RCC 7860 (cell line): ENCODE results near the gene TRPC4.
"Not testable (repeated sequence)": the region's sequence is repeated elsewhere in the genome, so short reads cannot be mapped to it uniquely, and the experiment has no call there.

Source experiments
- DNase-seq: peaks from one replicate; pipeline ENCODE4 v3.0.0-alpha.2; 2015; ENCODE audit warnings: low spot score
- FAIRE-seq: peaks from 2 replicates; lab custom pipeline; 2012; peaks lifted over from hg19 to GRCh38; lab: Jason Lieb, UNC

The TRPC4 gene

GRCh38 chr13:37835392-37835791, 34.2 kb downstream of the TRPC4 start:
- DNase-seq (no peak), FAIRE-seq (no peak)

GRCh38 chr13:37833411-37833810, 36.2 kb downstream of the TRPC4 start:
- FAIRE-seq (no peak), DNase-seq (no peak)

GRCh38 chr13:37816276-37816675, 53.3 kb downstream of the TRPC4 start:
- no peak for FAIRE-seq

GRCh38 chr13:37811441-37811840, 58.1 kb downstream of the TRPC4 start:
- no peak for DNase-seq
- FAIRE-seq = no peak

More at GRCh38 chr13:37816276-37816675, 53.3 kb downstream of the TRPC4 start:
- no peak for DNase-seq

DNA sequence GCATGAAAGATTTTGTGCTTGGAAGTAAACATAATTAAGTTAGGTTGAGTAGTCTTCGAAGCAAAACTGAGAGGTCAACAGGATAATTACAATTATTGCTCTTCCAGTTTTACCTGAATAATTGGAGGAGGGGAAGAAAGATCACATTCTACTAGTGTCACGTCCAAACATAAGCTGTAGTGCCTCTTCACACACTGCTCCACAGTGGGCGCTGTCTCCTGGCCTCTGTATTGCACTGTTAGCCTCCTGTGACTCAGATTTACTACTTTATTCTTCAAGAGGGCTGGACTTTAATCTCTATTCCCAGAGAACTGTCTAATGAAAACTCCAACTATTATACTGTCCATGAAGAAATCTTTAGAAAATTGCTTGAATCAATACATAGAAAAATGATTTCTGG, 62.9 kb downstream of the TRPC4 start:
- FAIRE-seq = no peak
- DNase-seq = no peak

GRCh38 chr13:37797631-37798030, 71.9 kb downstream of the TRPC4 start:
- no peak for DNase-seq
- FAIRE-seq = no peak

DNA sequence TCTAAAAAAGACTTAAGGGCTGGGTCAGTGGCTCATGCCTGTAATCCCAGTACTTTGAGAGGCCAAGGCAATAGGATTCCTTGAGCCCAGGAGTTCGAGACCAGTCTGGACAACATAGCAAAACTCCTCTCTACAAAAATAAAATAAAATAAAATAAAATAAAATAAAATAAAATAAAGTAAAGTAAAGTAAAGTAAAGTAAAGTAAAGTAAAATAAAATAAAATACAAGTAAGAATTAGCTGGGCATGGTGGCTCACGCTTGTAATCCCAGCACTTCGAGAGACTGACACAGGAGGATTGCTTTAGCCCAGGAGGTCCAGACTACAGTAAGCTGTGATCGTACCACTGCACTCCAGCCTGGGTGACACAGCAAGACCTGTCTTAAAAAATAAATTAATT, 72.8 kb downstream of the TRPC4 start:
- FAIRE-seq, DNase-seq: not testable (repeated sequence)

GRCh38 chr13:37795326-37795725, 74.2 kb downstream of the TRPC4 start:
- DNase-seq (no peak), FAIRE-seq (no peak)

DNA sequence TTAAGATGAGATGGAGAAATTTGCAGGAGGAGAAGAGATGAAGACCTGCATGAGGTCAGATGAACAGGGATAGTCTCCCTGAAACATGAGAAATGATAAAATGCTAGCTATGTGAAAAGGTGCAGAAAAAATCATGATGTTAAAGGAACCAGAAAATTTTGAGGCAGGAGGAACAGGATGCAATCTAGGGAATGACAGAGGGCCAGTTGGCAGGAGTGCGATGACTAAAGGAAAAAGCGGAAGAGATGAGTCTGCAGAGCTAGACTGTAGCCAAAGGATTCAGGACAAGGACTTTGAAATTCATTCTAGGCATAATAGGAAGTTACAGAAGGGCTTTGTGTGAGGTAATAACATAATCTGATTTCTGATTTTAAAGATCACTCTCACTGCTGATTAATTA, 77.9 kb downstream of the TRPC4 start:
- FAIRE-seq (no peak), DNase-seq (no peak)

DNA sequence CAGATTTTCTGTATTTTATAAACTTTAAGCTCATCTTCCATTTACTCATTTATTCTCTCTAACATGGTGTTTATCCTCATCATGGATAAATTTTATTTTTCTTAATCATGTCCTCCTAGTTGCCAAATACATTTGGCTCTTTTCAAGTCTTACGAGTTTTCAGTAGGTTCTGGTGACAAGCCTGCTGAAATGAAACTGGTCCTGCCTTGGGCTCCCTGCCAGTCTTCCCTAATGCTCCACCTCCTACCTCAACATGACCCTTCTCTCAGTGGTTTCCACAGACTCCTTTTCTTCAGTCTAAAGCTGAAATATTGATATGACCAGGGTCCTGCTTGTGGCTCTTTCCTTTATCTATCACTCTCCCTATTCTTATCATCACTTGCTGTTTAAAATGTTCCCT, 81.2 kb downstream of the TRPC4 start:
- no peak for DNase-seq

DNA sequence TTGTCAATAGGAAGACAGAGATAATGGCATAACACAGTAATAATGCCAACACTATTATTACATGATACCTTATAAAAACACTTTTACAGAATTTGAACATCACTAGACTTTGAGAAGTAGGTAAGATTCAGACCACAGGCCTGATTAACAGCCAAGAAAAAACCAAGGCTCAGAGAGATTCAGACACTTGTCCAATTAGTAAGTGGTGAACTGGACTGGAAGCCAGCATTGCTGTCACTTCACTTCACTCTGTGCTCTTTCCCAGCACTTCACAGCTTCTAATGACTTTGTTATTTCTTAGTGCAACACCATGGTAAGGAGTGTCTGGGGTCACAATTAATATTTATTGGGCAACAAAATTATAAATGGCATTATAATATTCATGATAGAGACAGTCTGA, 91.9 kb downstream of the TRPC4 start:
- no peak for FAIRE-seq

More for the DNA sequence above, 81.2 kb downstream of the TRPC4 start:
- FAIRE-seq = no peak

GRCh38 chr13:37775871-37776270, 93.7 kb downstream of the TRPC4 start:
- DNase-seq = peak; percentile 13
- no peak for FAIRE-seq

More for the DNA sequence above, 91.9 kb downstream of the TRPC4 start:
- DNase-seq = no peak

DNA sequence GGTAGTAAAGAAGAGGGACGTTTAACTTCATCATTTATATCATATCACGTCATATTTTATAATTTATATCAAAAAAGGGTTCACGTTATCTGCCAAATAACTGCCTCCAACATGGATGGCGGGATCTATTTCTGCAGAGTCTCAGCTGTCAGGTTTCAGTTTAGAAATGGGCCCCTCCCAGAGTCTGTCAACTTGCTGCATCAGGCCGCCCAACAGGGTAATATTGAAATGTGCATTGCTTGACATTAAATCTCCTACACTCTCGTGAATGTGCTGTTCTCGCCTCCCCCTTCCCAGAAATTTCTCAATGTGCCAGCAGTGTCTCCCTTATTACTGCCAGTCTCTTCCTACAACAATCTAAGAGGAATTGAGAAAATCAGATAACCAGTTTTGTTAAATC, 96.9 kb downstream of the TRPC4 start:
- DNase-seq (no peak), FAIRE-seq (no peak)

- DNase-seq (no peak), FAIRE-seq (no peak)
Observed at GRCh38 chr13:37769545-37769944, 100.0 kb downstream of the TRPC4 start.

DNA sequence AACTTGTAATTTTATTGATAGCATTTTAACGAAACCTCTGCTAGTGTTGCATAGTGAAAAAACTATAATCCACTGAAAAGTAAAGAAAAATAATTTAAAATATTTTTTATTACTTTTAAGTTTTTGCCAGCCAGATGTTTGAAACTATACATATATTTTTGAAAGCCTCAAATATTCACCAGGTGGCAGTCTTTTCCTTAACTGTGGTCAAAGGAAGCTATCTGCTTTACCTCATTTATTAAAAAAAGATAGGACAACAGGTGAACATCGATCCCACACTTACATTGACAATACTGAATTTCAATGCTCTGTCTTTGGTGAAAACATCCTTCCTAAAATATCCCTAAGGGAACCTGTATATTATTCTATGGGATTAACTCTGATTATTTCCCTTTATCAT, 100.5 kb downstream of the TRPC4 start:
- no peak for DNase-seq
- peak; percentile 46 for FAIRE-seq

DNA sequence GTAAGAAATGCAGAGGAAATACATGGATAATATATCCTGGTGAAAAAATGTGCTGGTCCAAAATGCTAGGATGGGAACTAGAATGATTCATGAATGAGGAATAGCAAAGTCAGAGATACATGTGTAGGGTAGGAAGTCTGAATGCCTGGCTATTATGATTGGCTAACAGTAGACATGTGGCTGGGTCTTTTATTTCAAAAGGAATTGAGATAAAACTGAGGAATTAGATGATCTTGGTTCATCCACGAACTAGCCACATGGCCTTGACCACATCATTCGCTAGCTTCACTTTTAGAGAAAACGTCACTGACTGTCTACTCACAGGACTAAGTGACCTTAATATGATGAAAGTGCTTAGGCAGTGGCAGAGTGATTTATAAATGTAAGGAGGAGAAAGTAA, 103.1 kb downstream of the TRPC4 start:
- DNase-seq = no peak
- no peak for FAIRE-seq

DNA sequence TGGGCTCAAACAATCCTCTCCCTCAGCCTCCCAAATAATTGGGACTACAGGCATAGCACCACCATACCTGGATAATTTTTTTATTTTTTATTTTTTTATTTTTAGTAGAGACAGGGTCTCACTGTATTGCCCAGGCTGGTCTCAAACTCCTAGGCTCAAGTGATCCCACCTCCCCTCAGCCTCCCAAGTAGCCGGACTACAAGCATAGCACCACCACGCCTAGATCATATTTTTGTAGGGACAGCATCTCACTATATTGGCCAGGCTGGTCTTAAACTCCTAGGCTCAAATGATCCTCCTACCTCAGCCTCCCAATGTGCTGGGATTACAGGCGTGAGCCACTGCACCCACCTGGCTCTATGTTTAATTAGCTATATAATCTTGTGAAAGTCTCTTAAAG, 114.2 kb downstream of the TRPC4 start:
- no peak for DNase-seq
- no peak for FAIRE-seq

DNA sequence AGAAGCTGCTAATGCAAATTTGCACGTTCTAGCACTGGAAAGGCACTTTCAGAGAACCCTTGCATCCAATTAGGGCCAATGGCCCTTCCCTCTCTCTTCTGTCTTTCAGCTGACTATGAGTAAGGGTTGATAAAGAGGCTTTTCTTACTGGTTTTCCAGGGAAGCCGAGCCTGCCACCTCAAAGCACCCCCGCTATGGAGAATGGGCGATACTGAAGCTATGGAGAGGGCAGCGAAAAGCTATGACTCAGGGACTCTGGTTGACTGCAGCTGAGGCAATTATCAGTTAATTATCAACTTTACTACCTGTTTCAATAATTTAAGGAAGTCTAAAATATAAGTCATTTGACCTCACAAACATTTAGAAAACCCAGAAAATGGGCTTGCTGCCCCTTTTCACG, 115.8 kb downstream of the TRPC4 start:
- FAIRE-seq (peak; percentile 96), DNase-seq (peak; percentile 92)

DNA sequence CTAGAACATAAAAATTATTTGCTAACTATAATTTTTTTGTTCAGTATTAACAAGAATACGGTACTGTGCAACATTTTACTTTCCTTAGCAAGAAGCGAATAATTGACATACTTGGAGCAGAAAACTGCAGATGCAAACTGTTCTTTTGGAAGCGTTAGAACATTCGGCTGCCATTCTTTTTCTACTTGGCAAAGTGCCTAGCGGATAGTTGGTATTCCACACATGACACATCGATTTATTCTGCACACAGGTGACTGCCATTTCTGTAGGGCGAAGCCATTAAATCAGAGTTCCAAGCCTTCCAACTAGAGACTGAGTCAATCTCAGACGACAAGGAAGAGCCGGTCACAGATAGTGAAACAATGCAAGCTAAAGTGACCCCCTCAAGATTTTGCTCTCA, 117.4 kb downstream of the TRPC4 start:
- no peak for FAIRE-seq
- no peak for DNase-seq

DNA sequence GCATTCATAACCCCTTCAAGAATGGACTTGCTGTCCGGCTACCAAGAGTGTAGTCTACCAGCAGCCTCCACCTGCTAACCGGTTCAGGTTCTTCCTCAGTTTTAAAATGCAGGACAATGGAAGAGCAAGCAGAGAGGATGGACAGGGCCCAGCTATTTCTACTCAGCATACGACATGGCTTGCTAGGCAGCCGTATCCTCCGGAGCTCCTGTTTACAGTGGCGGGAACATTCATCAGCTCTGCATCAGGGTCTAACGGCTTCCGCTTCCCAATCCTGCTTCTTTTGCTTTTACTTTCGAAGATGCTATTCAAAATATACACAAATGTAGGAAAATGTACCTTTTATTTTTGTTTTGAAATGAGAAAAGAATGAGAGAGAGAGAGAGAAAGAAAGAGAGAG, 118.5 kb downstream of the TRPC4 start:
- no peak for FAIRE-seq
- no peak for DNase-seq

GRCh38 chr13:37748913-37749312, 120.7 kb downstream of the TRPC4 start:
- DNase-seq (no peak), FAIRE-seq (no peak)

DNA sequence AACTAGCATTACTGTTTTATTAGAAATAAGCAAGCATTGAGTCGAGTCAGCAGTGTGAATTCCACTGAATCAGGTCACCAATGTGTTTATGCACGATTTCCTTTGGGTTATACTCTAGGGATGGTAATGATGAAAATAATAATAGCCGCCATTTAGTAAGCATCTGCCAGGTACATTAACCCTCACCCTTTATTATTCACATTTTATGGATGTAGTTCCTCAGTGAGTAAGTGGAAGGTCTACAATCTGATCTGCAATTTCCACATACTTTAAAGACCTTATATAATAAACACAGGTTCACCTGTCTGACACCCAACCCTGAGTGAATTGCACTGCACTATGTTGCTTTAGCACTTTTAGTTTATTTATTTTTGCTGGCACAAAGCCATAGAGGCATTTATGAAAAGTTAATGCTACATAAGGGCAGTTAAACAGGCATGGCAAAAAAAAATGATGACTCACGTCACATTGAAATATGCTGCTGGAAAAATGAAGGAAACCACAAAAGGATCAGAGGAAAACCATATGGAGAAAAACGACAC, 122.4 kb downstream of the TRPC4 start:
- peak; percentile 27 for DNase-seq
- FAIRE-seq = peak; percentile 79

- no peak for FAIRE-seq
- no peak for DNase-seq
Observed at GRCh38 chr13:37741536-37741935, 128.0 kb downstream of the TRPC4 start.
